Spleen (tissue), 11 donors: ENCODE data around the gene SRPK2. TPM values are rescaled to one million over a fixed set of nuclear protein-coding genes. Genes with fewer than 3 reads are reported as not detected.

ENCODE experiments used
- DNase-seq: peaks from one replicate; pipeline ENCODE4 v3.0.0-alpha.2; 2020
- H3K27ac ChIP-seq, 8 donors: fragments of 200-600 bp; sonication (generic) in 7 of 8; 1 replicate in 4 of 8; 2 replicates in 4 of 8; pipeline versions ENCODE4 v1.5.0 to v1.8.0; 2016 to 2021; ENCODE audit warnings: inconsistent platforms in 4 of 8, mild to moderate bottlenecking in 4 of 8, moderate library complexity in 1 of 8
- H3K27me3 ChIP-seq, 7 donors: fragments of 200-600 bp; sonication (generic) in 6 of 7; replicated peaks in 1 of 7; 1 replicate in 4 of 7; 2 replicates in 3 of 7; pipeline versions ENCODE4 v1.5.0 to v1.8.0; 2016 to 2021; ENCODE audit warnings: inconsistent platforms in 3 of 7, mild to moderate bottlenecking in 1 of 7
- H3K36me3 ChIP-seq, 6 donors: fragments of 200-600 bp; sonication (generic) in 5 of 6; 1 replicate in 4 of 6; 2 replicates in 2 of 6; pipeline versions ENCODE4 v1.5.0 to v1.8.0; 2016 to 2021; ENCODE audit warnings: inconsistent platforms in 2 of 6
- H3K4me1 ChIP-seq, 6 donors: fragments of 200-600 bp; sonication (generic) in 5 of 6; 1 replicate in 3 of 6; 2 replicates in 3 of 6; pipeline versions ENCODE4 v1.5.0 to v1.8.0; 2016 to 2021; ENCODE audit warnings: inconsistent platforms in 3 of 6
- H3K4me3 ChIP-seq, 8 donors: fragments of 200-600 bp; sonication (generic) in 7 of 8; 1 replicate in 4 of 8; 2 replicates in 4 of 8; pipeline versions ENCODE4 v1.5.0 to v1.8.0; 2016 to 2021; ENCODE audit warnings: inconsistent platforms in 4 of 8, mild to moderate bottlenecking in 4 of 8, moderate library complexity in 2 of 8
- H3K9me3 ChIP-seq, 8 donors: fragments of 200-600 bp; sonication (generic) in 7 of 8; 1 replicate in 4 of 8; 2 replicates in 4 of 8; pipeline versions ENCODE4 v1.5.0 to v1.8.0; 2016 to 2021; ENCODE audit warnings: inconsistent platforms in 4 of 8
- CTCF ChIP-seq, 11 experiments: fragments of 200-600 bp in 7 of 11; fragments of 450-650 bp in 4 of 11; sonication (generic) in 4 of 11; IDR thresholded peaks in 8 of 11; conservative IDR thresholded peaks in 3 of 11; 1 replicate in 7 of 11; 2 replicates in 4 of 11; pipeline versions ENCODE4 v1.4.0 to v1.8.0; 2016 to 2021; ENCODE audit warnings: antibody characterized with exemption in 11 of 11, inconsistent platforms in 4 of 11, mild to moderate bottlenecking in 1 of 11
- POLR2A ChIP-seq, 3 donors: fragments of 450-650 bp; IDR thresholded peaks; one replicate each; pipeline ENCODE4 v1.5.1; 2017; ENCODE audit warnings: antibody characterized with exemption in 3 of 3, mild to moderate bottlenecking in 1 of 3
- POLR2AphosphoS5 ChIP-seq, 3 donors: sonication (generic); formaldehyde crosslinking; IDR thresholded peaks; one replicate each; pipeline ENCODE4 v1.5.1; 2017; ENCODE audit warnings: antibody characterized with exemption in 3 of 3
- WGBS, 5 donors: extraction: QIAGEN DNeasy Blood & Tissue Kit in 3 of 5; methylation state at CpG; one replicate each; pipeline versions ENCODE4 v1.1.5 to v1.1.7; 2013 to 2018; 5-methylcytosine and 5-hydroxymethylcytosine counted together
- intact Hi-C: fragments of 100-400 bp; cut with DNase I; formaldehyde crosslinking; loops from one replicate; pipeline ENCODE4 v1.15.0; 2023; ENCODE audit warnings: low total_unique reads
- polyA plus RNA-seq, 3 donors: library from polyadenylated mRNA; stranded (reverse); fragments of 200-250 nt; gene quantifications; one replicate each; pipeline ENCODE4 v1.2.1, GENCODE V29; 2013
- total RNA-seq, 7 donors: library from RNA; depleted of rRNA in 3 of 7; stranded (reverse); fragments of >200 nt in 3 of 7; fragmentation: NEBNext Ultra II Directional in 4 of 7; extraction: Animal tissue kit (Norgen Biotek cat#: 25700) in 4 of 7; gene quantifications; one replicate each; pipeline versions ENCODE4 v1.1.0 to v1.2.1, GENCODE V29; 2016 to 2021
- donor health status: healthy with polysubstance abuse.
- donor health status: DM: no; HTN: no; CAD: no; lungs with moderate emphysema.
- donor health status: DM: no; HTN: no; CAD: no.
- donor health status: Bipolar disorder and iron deficiency.
- donor health status: healthy.
- donor health status: DM: no; HTN: no; CAD: no.
- donor health status: DM: yes; HTN: yes; CAD: no.

SRPK2 gene
- total and polyA plus RNA-seq, 10 donors, result 9.6 to 60.3 (median 46.2) TPM

- Histone ChIP-seq H3K4me3 (no peak overlapping the region), H3K36me3 (no peaks in the 10 kb centered on the region), H3K9me3 (no peaks in the 10 kb centered on the region), H3K27me3 (no peaks in the 10 kb centered on the region), H3K27ac (peak overlapping the region in 4 of 8 donors; percentile 25 to 72 (median 43)), H3K4me1 (peaks cover 17 to 85% (median 46%) of the 10 kb centered on the region in 6 donors)
- intact Hi-C loops, result no loop called here
- TF ChIP-seq POLR2AphosphoS5 (IDR thresholded peaks at IDR 0.05) (no peak), CTCF (IDR thresholded peaks at IDR 0.05 in 8 of 11, conservative IDR thresholded peaks at IDR 0.05 in 3 of 11) (no peak), POLR2A (IDR thresholded peaks at IDR 0.05) (no peak)
- DNase-seq, result no peak
- 40 to 59% (median 55%) methylated on average over 2 of the region's 2 CpGs for WGBS, 5 donors
Measured at GRCh38 chr7:105213611-105214010, 175.1 kb downstream of the SRPK2 start.

- WGBS, 5 donors, result 90 to 100% (median 94%) methylated on average over 1 of the region's 1 CpG
- no peak for TF ChIP-seq POLR2AphosphoS5 (IDR thresholded peaks at IDR 0.05)
- no peak for TF ChIP-seq CTCF (IDR thresholded peaks at IDR 0.05 in 8 of 11, conservative IDR thresholded peaks at IDR 0.05 in 3 of 11)
- TF ChIP-seq POLR2A (IDR thresholded peaks at IDR 0.05), result no peak
- intact Hi-C loops, result no loop called here
- Histone ChIP-seq H3K27me3 (no peaks in the 10 kb centered on the region), H3K27ac (no peak overlapping the region), H3K9me3 (no peaks in the 10 kb centered on the region), H3K4me1 (peaks cover 20 to 95% (median 49%) of the 10 kb centered on the region in 6 donors), H3K4me3 (no peak overlapping the region), H3K36me3 (no peaks in the 10 kb centered on the region)
- no peak for DNase-seq
Measured at GRCh38 chr7:105212212-105212611, 176.5 kb downstream of the SRPK2 start.

GRCh38 chr7:105210721-105211205 lies 178.0 kb downstream of the SRPK2 start:
- Histone ChIP-seq H3K9me3 (no peaks in the 10 kb centered on the region), H3K36me3 (no peaks in the 10 kb centered on the region), H3K4me3 (peak overlapping the region in 1 of 8 donors; percentile 22), H3K27me3 (no peaks in the 10 kb centered on the region), H3K4me1 (peaks cover 20 to 95% (median 54%) of the 10 kb centered on the region in 6 donors), H3K27ac (peak overlapping the region; percentile 11 to 70 (median 38))
- no peak for DNase-seq
- WGBS, 5 donors, result 59 to 75% (median 71%) methylated on average over 5 of the region's 5 CpGs
- TF ChIP-seq POLR2A (IDR thresholded peaks at IDR 0.05), result peak in 1 of 3 donors; percentile 5
- TF ChIP-seq POLR2AphosphoS5 (IDR thresholded peaks at IDR 0.05), result no peak
- intact Hi-C loops, result no loop called here

- WGBS, 5 donors, result 55 to 68% (median 60%) methylated on average over 3 of the region's 3 CpGs
- H3K27me3 ChIP-seq, result no peaks in the 10 kb centered on the region
- H3K36me3 ChIP-seq, result no peaks in the 10 kb centered on the region
- TF ChIP-seq POLR2AphosphoS5 (IDR thresholded peaks at IDR 0.05), result no peak
- no peak for TF ChIP-seq POLR2A (IDR thresholded peaks at IDR 0.05)
- no peak for TF ChIP-seq CTCF (IDR thresholded peaks at IDR 0.05 in 8 of 11, conservative IDR thresholded peaks at IDR 0.05 in 3 of 11)
- intact Hi-C loops, result no loop called here
- no peak overlapping the region for H3K4me3 ChIP-seq
- DNase-seq, result no peak
- H3K9me3 ChIP-seq, result no peaks in the 10 kb centered on the region
- H3K4me1 ChIP-seq, result peaks cover 20 to 90% (median 57%) of the 10 kb centered on the region in 6 donors
- H3K27ac ChIP-seq, result peak overlapping the region in 1 of 8 donors; percentile 67
Measured at GRCh38 chr7:105209870-105210269, 178.9 kb downstream of the SRPK2 start.
